ENCODE measurements around the gene PRPF18.
"Not testable (repeated sequence)": the region's sequence is repeated elsewhere in the genome, so short reads cannot be mapped to it uniquely, and the experiment has no call there.

The PRPF18 gene

GRCh38 chr10:13586676-13587355 is at the start of gene PRPF18:
Gene PRPF18 (plus strand): TSS chr10:13586965. CDS start chr10:13587087, 122 bp downstream.
- peak; percentile 53 to 77 for DNase-seq

GRCh38 chr10:13537985-13538384 is 48.8 kb upstream of the PRPF18 start:
- not testable (repeated sequence) for DNase-seq

- DNase-seq = no peak
Measured at GRCh38 chr10:13542533-13542932, 44.2 kb upstream of the PRPF18 start.

GRCh38 chr10:13550802-13551201 is 36.0 kb upstream of the PRPF18 start:
- DNase-seq = no peak

GRCh38 chr10:13555884-13556510 is 30.8 kb upstream of the PRPF18 start:
- DNase-seq = peak; percentile 3 to 58

GRCh38 chr10:13559124-13559700 is 27.6 kb upstream of the PRPF18 start:
- DNase-seq = no peak

GRCh38 chr10:13560597-13560996 is 26.2 kb upstream of the PRPF18 start:
- no peak for DNase-seq

GRCh38 chr10:13563481-13564445 is 23.0 kb upstream of the PRPF18 start:
- no peak for DNase-seq

GRCh38 chr10:13564576-13564975 is 22.2 kb upstream of the PRPF18 start:
- DNase-seq = no peak

- no peak for DNase-seq
Measured at GRCh38 chr10:13567030-13567429, 19.7 kb upstream of the PRPF18 start.

GRCh38 chr10:13571541-13571940 is 15.2 kb upstream of the PRPF18 start:
- no peak for DNase-seq

- no peak for DNase-seq
Measured at GRCh38 chr10:13573960-13574359, 12.8 kb upstream of the PRPF18 start.

GRCh38 chr10:13585195-13585751 is 1.5 kb upstream of the PRPF18 start:
- DNase-seq = no peak

- DNase-seq = no peak
Measured at GRCh38 chr10:13585943-13586342, 822 bp upstream of the PRPF18 start.

GRCh38 chr10:13587391-13587790 is 626 bp downstream of the PRPF18 start:
- peak in 1 of 2 experiments; percentile 1 for DNase-seq

- no peak for DNase-seq
Measured at GRCh38 chr10:13589316-13589715, 2.6 kb downstream of the PRPF18 start.

- no peak for DNase-seq
Measured at GRCh38 chr10:13590886-13591285, 4.1 kb downstream of the PRPF18 start.

GRCh38 chr10:13592306-13592705 is 5.5 kb downstream of the PRPF18 start:
- DNase-seq = no peak

GRCh38 chr10:13593535-13593934 is 6.8 kb downstream of the PRPF18 start:
- DNase-seq = no peak

- no peak for DNase-seq
Measured at GRCh38 chr10:13594641-13595040, 7.9 kb downstream of the PRPF18 start.

- DNase-seq = no peak
Measured at GRCh38 chr10:13597909-13598308, 11.1 kb downstream of the PRPF18 start.

- no peak for DNase-seq
Measured at GRCh38 chr10:13604357-13605040, 17.7 kb downstream of the PRPF18 start.
